Stimulated activated CD4-positive, alpha-beta T cell treated with anti-CD3 and anti-CD28 coated beads, Interleukin-15, amount 100 ng/mL, for 48 hours (primary cell): ENCODE measurements around the gene FRY.

ENCODE experiments used
- DNase-seq, 2 donors: peaks; one replicate each; pipeline ENCODE4 v3.0.0-alpha.2; 2020; ENCODE audit warnings: low read depth in 2 of 2

The FRY gene

GRCh38 chr13:32016631-32017030, 14.9 kb upstream of the FRY start:
- DNase-seq: no peak

GRCh38 chr13:32017474-32017873, 14.1 kb upstream of the FRY start:
- DNase-seq: no peak

GRCh38 chr13:32019612-32020233, 11.9 kb upstream of the FRY start:
- no peak for DNase-seq

- DNase-seq: no peak
These were observed 9.8 kb upstream of the FRY start for GRCh38 chr13:32021785-32022184.

GRCh38 chr13:32022311-32022710, 9.3 kb upstream of the FRY start:
- DNase-seq: no peak

GRCh38 chr13:32023096-32023495, 8.5 kb upstream of the FRY start:
- no peak for DNase-seq

GRCh38 chr13:32023698-32024097, 7.9 kb upstream of the FRY start:
- no peak for DNase-seq

GRCh38 chr13:32024750-32025149, 6.8 kb upstream of the FRY start:
- no peak for DNase-seq

- no peak for DNase-seq
These were observed 5.8 kb upstream of the FRY start for GRCh38 chr13:32025730-32026129.

- no peak for DNase-seq
These were observed 5.0 kb upstream of the FRY start for GRCh38 chr13:32026623-32027022.

- DNase-seq: no peak
These were observed 2.9 kb upstream of the FRY start for GRCh38 chr13:32028711-32029110.

- no peak for DNase-seq
These were observed 1.9 kb upstream of the FRY start for GRCh38 chr13:32029684-32030083.

- DNase-seq: no peak
These were observed 319 bp downstream of the FRY start for GRCh38 chr13:32031815-32032370.

GRCh38 chr13:32032759-32033158, 1.2 kb downstream of the FRY start:
- DNase-seq: no peak

GRCh38 chr13:32033744-32034143, 2.2 kb downstream of the FRY start:
- DNase-seq: no peak

- DNase-seq: no peak
These were observed 4.1 kb downstream of the FRY start for GRCh38 chr13:32035716-32036115.

GRCh38 chr13:32036126-32036695, 4.6 kb downstream of the FRY start:
- no peak for DNase-seq

- DNase-seq: no peak
These were observed 5.2 kb downstream of the FRY start for GRCh38 chr13:32036757-32037156.

- no peak for DNase-seq
These were observed 5.9 kb downstream of the FRY start for GRCh38 chr13:32037471-32037870.

- no peak for DNase-seq
These were observed 6.8 kb downstream of the FRY start for GRCh38 chr13:32038343-32038742.

GRCh38 chr13:32039056-32039455, 7.5 kb downstream of the FRY start:
- no peak for DNase-seq

GRCh38 chr13:32039528-32039927, 8.0 kb downstream of the FRY start:
- DNase-seq: no peak

GRCh38 chr13:32040052-32040642, 8.6 kb downstream of the FRY start:
- no peak for DNase-seq
